Lower leg skin (tissue), 3 donors: ENCODE data around the gene SORCS1.

ENCODE experiments used
- CTCF ChIP-seq, 3 donors: fragments of 450-650 bp; IDR thresholded peaks; one replicate each; pipeline ENCODE4 v1.5.1; 2016; ENCODE audit warnings: antibody characterized with exemption in 3 of 3, mild to moderate bottlenecking in 3 of 3, moderate library complexity in 2 of 3
- POLR2A ChIP-seq, 2 donors: fragments of 450-650 bp; IDR thresholded peaks; one replicate each; pipeline ENCODE4 v1.6.1; 2016 to 2017; ENCODE audit warnings: antibody characterized with exemption in 2 of 2, mild to moderate bottlenecking in 1 of 2, moderate library complexity in 1 of 2

- TF ChIP-seq CTCF (IDR thresholded peaks at IDR 0.05) (no peak), POLR2A (IDR thresholded peaks at IDR 0.05) (no peak)
These were observed 177.1 kb downstream of the SORCS1 start for GRCh38 chr10:106987362-106987761.
